A549 treated with CpdA at 1 μM for 4 hours (cell line): ENCODE data around the gene SRPK3. TPM values are rescaled to one million over a fixed set of nuclear protein-coding genes. Genes with fewer than 3 reads are reported as not detected.

Experiments
- total RNA-seq: library from RNA; stranded (reverse); fragments of 200-300 nt; extraction: Qiagen RNA extraction; gene quantifications from 5 replicates; pipeline ENCODE4 v1.2.3, GENCODE V29; 2022; ENCODE audit warnings: low read depth

The SRPK3 gene, protein sequence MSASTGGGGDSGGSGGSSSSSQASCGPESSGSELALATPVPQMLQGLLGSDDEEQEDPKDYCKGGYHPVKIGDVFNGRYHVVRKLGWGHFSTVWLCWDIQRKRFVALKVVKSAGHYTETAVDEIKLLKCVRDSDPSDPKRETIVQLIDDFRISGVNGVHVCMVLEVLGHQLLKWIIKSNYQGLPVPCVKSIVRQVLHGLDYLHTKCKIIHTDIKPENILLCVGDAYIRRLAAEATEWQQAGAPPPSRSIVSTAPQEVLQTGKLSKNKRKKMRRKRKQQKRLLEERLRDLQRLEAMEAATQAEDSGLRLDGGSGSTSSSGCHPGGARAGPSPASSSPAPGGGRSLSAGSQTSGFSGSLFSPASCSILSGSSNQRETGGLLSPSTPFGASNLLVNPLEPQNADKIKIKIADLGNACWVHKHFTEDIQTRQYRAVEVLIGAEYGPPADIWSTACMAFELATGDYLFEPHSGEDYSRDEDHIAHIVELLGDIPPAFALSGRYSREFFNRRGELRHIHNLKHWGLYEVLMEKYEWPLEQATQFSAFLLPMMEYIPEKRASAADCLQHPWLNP
- total RNA-seq = 0.07 to 0.10 TPM in 2 of 5 replicates, not detected in the others

DNA sequence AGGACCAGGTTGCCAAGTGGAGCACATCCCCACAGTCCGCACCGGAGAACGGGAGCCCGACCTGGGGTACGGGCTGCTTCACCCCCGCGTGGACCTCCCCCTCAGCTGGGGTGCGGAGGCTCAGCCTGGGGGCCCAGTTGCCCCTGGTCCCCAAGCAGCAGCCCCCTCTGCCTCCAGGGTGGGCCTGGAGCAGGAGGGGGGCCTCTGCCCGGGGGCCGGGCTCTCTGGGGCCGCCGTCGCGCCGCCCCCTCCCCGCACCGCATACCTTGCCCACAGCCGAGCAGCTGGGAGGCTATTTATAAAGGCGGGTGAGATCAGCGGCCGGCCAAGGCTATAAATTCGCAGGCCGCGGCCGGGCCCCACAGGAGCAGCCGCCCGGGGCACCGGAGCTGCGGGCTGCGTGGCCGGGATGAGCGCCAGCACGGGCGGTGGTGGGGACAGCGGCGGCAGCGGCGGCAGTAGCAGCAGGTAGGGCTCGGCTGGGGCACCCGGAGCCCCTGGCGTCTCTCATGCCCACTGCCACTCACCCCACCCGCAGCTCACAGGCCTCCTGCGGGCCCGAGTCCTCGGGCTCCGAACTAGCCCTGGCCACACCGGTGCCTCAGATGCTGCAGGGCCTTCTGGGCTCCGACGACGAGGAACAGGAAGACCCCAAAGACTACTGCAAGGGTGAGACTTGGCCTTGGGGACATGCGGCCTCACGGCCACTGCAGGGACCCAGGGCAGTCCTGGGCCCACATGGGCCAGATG lies at the start of gene SRPK3:
Gene SRPK3, plus strand, starts transcription at position 364 of the 750 bp plus-strand sequence. Its CDS starts 46 bp downstream, at position 410.

DNA sequence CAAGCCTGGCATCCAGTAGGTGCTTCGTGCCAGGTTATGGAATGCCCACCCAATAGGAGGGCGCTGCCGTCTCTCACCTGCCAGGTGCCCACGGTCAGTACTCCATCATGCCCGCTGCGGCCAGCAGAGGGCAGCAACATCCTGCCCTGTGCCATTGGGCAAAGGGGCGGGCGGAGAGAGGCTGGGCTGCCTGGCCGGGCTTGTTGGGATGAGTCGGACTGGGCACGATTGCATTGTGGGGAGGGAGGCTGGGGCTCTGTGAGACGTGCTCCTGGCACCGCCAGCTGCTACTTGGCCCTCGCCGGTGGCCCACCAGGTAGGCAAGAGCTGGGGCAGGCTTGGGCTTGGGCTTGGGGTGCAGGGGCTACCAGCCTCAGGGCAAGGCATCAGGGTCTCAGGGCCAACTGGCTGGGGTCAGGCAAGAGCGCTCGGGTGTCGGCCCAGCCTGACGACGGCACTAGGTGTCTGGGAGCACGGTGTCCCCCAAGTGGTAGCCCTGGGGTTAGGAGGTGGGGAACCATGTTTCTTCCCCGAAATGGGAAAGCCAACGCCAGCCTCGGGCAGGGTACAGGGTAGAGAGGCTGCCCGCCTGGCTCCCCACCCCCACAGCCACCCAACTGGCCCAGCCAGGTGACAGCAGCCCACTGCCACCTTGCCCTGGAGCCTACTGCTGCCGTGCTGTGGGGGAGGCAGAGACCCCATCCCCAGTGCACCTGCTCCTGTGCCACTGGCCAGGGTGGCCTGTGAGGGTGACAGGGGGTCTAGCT lies 16.7 kb upstream of the SRPK3 start, which contains the start of gene PLXNB3:
Gene PLXNB3, plus strand, starts transcription at position 261 of the 767 bp plus-strand sequence. CDS start 1,287 bp downstream, outside the sequence.

DNA sequence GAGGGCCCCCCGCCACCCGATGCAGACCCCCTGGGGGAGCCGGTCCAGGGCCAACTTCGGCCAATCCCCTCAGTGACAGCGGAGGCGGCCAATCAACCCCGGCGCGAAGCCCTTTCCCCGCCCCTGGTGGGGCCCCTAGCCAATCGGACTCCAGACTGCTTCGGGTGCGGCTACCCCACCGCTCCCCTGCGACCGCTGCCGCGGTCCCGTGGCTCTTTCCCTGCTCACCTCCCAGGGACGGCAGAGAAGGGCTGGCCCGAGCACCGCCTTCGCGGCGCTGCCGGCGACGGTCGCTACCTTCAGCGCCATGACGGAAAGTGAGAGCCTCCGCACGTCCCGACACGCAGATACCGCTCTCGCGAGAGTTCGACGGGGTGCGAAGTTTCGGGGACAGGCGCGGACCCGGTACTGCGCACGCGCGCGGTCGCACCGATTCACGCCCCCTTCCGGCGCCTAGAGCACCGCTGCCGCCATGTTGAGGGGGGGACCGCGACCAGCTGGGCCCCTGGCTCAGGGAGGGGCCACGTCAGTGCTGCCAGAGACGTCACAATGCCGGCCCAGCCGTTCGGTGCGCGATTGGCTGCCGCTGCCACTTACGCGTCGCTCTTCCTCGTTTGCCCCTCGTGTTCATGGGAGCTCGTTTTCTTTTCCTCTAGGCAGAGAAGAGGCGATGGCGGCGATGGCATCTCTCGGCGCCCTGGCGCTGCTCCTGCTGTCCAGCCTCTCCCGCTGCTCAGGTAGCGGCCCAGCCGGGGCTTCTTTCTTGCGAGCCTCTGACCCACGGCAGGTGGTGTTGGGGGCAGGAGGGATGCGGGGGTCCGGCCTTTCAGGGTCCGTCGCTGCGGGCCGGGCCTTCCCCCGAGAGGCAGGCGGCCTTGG lies 13.4 kb downstream of the SRPK3 start, which contains the start of the genes IDH3G and SSR4:
Gene IDH3G, minus strand, starts transcription at position 358 of the 879 bp plus-strand sequence. Its CDS starts 49 bp downstream, at position 309.
Gene SSR4, plus strand, starts transcription at position 651 of the 879 bp plus-strand sequence. Its CDS starts 20 bp downstream, at position 671.

DNA sequence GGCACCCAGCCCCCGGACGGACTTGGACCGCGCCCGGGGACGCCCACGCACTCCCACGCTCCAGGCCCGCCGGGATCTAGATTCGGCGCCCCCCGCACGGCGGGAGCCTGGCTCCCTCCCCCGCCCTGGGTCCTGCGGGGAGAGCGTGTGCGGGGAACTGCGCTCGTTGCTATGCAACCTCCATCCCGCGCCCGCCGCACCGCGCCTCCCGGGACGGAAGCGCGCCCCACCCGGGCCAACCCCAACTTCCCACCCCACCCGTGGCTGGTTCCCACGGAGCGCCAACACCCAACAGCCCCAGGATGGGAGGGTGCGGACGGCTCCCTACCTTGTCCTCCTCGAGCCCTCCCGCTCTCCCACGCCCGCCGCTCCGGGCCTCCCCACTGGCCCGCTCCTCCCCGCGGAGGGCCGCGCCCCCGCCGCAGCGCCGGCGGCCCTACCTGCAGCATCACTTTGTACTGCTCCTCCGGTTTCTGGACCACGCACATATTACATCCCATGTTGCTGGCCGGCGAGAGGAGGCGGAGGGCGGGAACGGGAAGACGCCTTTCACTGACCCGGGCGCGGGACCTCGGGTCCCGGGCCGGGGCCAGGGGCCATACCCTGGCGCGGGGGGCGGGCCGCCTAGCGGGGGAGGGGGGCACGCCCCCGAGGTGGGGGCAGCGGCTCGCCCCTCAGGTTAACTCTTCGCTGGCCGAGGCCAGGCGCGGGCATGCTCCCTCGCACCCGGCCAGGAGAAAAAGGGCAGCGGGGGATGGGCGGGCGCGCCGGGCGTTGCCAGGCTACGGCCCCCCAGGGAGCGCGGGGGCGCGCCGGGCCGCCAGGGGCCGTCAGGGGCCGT lies 49.2 kb downstream of the SRPK3 start, which contains the start of gene PDZD4:
Gene PDZD4, minus strand, starts transcription at position 746 of the 841 bp plus-strand sequence. Its CDS starts 246 bp downstream, at position 500.

Other genes with a start within 250 kb of the SRPK3 start
- 32.8 to 57.7 TPM (median 51.4 TPM) in 5 replicates for gene CCNQ, start 181.9 kb upstream of the SRPK3 start, total RNA-seq
- 0.83 to 1.7 TPM (median 1.2 TPM) in 5 replicates for gene DUSP9, start 133.8 kb upstream of the SRPK3 start, total RNA-seq
- 0.22 to 0.86 TPM (median 0.52 TPM) in 4 of 5 replicates, not detected in the other for gene PNCK, start 107.2 kb upstream of the SRPK3 start, total RNA-seq
- 10.2 to 13.2 TPM (median 11.1 TPM) in 5 replicates for gene SLC6A8, start 93.1 kb upstream of the SRPK3 start, total RNA-seq
- 359 to 414 TPM (median 373 TPM) in 5 replicates for gene BCAP31, start 56.7 kb upstream of the SRPK3 start, total RNA-seq
- 2.0 to 4.1 TPM (median 3.8 TPM) in 5 replicates for gene ABCD1, start 56.2 kb upstream of the SRPK3 start, total RNA-seq
- gene PLXNB3, start 16.8 kb upstream of the SRPK3 start, total RNA-seq = 3.0 to 4.1 TPM (median 3.7 TPM) in 5 replicates
- gene IDH3G, start 13.3 kb downstream of the SRPK3 start, total RNA-seq = 57.5 to 63.5 TPM (median 61.5 TPM) in 5 replicates
- gene SSR4, start 13.6 kb downstream of the SRPK3 start, total RNA-seq = 364 to 443 TPM (median 420 TPM) in 5 replicates
- 2.7 to 3.5 TPM (median 3.0 TPM) in 5 replicates for gene PDZD4, start 49.5 kb downstream of the SRPK3 start, total RNA-seq
- 19.6 to 26.8 TPM (median 21.1 TPM) in 5 replicates for gene L1CAM, start 105.1 kb downstream of the SRPK3 start, total RNA-seq
- 0.07 to 0.12 TPM in 2 of 5 replicates, not detected in the others for gene AVPR2, start 123.6 kb downstream of the SRPK3 start, total RNA-seq
- 0.75 to 2.2 TPM (median 1.6 TPM) in 5 replicates for gene ARHGAP4, start 145.2 kb downstream of the SRPK3 start, total RNA-seq
- gene NAA10, start 154.0 kb downstream of the SRPK3 start, total RNA-seq = 208 to 230 TPM (median 214 TPM) in 5 replicates
- gene RENBP, start 163.6 kb downstream of the SRPK3 start, total RNA-seq = 0.11 to 0.24 TPM (median 0.14 TPM) in 5 replicates
- 36.3 to 45.1 TPM (median 40.5 TPM) in 5 replicates for gene HCFC1, start 190.8 kb downstream of the SRPK3 start, total RNA-seq
- gene TMEM187, start 191.7 kb downstream of the SRPK3 start, total RNA-seq = 3.4 to 8.9 TPM (median 5.1 TPM) in 5 replicates
- 185 to 227 TPM (median 213 TPM) in 5 replicates for gene IRAK1, start 238.9 kb downstream of the SRPK3 start, total RNA-seq